Endothelial cell of umbilical vein (primary cell): ENCODE measurements around the gene LAMTOR4.

Experiments
- EZH2 ChIP-seq: IDR thresholded peaks from 2 replicates; pipeline ENCODE4 v1.6.1; 2012; ENCODE audit warnings: borderline replicate concordance, low read depth, mild to moderate bottlenecking, moderate library complexity, low read length, inconsistent platforms; ENCODE audit not compliant: severe bottlenecking
- POLR2A ChIP-seq: IDR thresholded peaks from 2 replicates; pipeline ENCODE4 v1.6.1; 2012; ENCODE audit warnings: low read depth, mild to moderate bottlenecking, control low read depth, low read length

DNA sequence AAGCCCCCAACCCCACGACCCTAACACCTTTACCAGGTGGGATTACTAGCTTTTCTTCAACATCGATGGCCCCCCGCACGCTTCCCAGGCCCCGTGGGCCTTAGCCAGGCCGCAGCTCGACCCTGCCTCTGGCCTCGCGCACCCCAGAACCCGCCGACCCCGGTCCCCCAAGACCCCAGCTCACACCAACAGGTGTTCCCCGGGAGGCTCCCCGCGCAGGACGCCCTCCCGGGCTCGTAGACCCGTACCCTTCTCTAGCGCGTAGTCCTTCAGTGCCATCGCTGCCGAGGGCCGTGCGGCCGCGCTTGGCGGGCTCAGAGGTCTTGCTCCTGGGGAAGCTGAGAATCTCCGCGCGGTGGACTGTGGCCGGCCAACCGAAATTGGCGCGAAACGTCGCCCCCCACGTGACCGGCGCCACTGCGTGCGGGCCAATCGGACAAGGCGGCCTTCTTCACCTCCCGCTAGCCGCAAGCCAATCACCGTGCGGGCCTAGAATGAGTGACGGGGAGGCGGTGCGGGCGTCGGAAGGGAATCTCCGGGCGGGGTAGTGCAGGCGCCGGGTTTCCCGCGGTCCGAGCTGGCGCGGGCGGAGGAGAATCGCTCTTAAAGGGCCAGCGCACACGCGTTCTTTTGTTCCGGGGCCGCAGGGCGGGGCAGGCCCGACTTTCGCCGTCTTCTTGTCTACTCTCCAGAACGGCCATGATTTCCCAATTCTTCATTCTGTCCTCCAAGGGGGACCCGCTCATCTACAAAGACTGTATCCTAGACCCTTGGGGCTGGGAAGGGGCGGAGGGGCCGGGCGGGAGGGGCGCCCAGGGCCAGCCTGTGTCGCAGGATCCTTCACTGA, 47.5 kb upstream of the LAMTOR4 start, which contains the start of the genes AP4M1 and MCM7:
- TF ChIP-seq EZH2 (no peak), POLR2A (peak; percentile 38)
